OCI-LY1 (cell line): ENCODE measurements around the gene TINAGL1.

ENCODE experiments used
- CTCF ChIP-seq: fragments of 200-600 bp; sonication (generic), shearing (Covaris generic); IDR thresholded peaks from 2 replicates; pipeline ENCODE4 v1.5.1; 2017; ENCODE audit warnings: mild to moderate bottlenecking, antibody characterized with exemption, low read length, moderate library complexity, mixed read lengths
- EZH2 ChIP-seq: fragments of 200-600 bp; sonication (generic), shearing (Covaris generic); IDR thresholded peaks from 2 replicates; pipeline ENCODE4 v1.8.0; 2017; ENCODE audit warnings: borderline replicate concordance, mixed run types, mild to moderate bottlenecking, antibody characterized with exemption, low read length, moderate library complexity, mixed read lengths

DNA sequence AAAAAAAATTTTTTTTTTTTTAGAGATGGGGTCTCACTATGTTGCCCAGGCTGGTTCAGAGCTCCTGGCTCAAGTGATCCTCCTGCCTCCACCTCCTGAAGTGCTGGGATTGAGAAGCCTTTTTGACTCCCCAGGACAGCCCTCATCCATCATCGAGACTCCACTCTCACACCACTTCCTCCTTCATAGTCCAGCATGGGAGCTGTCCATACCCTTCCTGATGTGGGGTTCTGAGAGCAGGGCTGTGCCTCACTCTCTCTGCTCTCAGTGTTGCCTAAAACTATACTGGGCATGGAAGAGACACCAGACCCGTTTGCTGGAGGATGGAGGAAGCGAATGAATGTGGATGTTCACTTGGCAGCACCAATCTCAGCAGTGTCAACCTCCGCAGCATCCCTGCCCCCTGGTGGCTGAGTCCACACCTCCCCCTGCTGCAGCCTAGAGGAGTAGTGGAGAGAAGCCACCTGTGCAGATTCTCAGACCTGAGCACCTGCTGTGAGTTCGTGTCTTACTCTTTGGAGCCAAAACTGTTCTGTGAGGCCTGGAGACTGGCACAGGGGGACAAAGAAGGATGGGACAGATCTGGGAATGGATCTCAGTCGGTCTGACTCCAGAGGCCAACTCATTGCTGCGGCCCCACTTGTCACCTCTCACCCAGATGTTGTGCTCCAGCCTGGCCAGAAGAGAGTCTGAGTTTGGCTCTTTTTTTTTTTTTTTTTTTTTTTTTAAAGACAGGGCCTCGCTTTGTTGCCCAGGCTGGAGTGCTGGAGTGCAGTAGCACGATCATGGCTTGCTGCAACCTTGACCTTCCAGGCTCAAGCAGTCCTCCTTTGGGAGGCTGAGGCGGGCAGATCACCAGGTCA lies 17.7 kb downstream of the TINAGL1 start:
- TF ChIP-seq CTCF: peak; percentile 96
- no peak for TF ChIP-seq EZH2
